HG03095 (cell line): ENCODE results near the gene CHMP4B.

Source experiments
- ATAC-seq: cut with Tn5 transposase; IDR thresholded peaks from one replicate; pipeline ENCODE4 v1.9.1; 2021; ENCODE audit warnings: moderate library complexity; ENCODE audit not compliant: unreplicated experiment

Gene CHMP4B

DNA sequence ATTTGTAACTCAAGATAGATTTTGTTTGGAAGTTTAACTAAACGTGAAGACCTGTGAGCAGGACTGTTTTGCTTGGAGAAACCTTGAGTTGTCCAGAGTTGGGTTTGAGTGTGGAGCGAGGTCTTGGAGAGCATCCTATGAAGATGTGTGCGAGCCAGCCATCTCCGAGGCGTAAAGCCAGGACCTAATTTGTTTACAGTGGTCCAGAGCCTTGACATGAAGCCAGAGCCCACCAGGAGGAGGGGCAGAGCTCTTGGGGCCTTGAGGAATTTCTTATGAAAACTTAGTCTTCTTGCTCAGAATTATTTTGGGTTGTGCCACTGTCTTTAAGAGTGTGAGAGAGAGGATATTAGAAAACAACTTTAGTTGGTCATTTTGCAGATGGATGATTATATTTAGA is 6.3 kb downstream of the CHMP4B start:
- ATAC-seq = no peak

DNA sequence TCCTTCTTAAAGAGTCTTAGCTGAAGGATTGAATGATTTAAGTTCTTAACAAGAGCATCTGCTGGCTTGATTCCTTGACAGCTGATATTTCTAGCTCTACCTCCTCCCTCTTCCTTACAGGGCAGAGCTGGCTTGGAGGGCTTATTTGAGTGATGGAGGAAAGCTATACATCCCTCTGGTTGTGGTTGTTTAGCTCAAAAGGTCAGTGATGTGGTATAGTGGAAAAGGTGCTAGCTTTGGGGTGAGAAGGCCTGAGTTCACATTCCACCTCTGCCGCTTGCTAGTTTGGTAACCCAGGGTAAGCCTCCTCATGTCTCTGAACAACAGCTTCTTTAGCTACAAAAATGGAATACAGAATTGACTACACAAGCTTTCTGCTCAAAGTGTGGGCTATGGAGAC is 8.3 kb downstream of the CHMP4B start:
- no peak for ATAC-seq

DNA sequence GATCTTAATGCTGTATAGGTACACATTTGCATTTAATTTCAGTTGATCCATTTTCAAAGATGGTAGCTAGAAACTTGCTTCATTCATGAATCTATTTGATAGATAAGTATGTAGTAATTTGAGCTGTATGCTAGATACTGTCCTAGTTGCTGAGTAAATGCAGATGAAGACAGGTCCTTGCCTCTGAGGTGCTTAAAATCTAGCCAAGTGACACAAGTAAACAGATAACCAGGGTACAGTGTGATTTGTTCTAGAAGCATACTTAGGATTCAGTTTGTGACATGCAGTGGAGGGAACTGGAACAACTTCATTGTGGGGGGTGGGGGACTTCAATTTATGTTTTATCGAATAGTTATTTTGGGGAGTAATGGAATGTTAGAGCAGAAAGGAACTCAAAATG is 9.2 kb downstream of the CHMP4B start:
- no peak for ATAC-seq

DNA sequence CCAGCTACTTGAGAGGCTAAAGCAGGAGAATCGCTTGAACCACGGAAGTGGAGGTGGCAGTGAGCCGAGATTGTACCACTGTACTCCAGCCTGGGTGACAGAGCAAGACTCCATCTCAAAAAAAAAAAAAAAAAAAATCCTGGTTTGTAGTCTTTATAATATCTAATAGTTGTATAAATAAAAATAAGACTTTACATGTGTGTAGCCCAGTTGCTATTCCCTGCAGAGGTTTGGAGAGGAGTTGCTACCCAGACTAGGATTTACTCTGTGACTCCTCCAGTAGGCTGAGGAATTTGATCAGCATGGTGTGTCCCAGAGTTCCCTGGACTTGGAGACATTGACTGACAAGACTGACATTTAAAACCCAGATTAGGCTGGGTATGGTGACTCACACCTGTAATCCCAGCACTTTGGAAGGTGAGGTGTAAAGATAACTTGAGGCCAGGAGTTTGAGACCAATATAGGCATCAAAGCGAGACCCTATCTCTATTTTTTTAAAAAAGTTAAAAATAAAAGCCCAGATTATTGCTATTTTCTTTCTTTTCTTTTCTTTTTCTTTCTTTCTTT is 10.2 kb downstream of the CHMP4B start:
- ATAC-seq = no peak

DNA sequence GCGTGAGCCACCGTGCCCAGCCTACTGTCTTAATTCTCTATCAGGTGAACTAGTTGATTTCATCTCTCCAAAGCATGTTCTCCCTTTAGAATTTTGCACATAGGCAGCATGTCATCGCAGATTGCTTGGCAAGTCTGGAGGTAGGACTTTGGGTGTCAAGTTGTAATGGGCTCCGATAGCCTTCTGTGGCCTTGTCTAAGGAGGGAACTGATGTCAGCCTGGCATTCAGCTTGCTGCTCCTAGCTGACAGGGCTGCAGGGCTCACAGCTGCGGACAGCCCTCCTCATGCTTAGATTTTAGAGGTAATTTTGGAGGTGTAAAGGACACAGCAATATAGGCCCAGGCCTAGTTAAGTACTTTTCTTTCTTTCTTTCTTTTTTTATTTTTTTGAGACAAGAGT is 11.3 kb downstream of the CHMP4B start:
- ATAC-seq = no peak

DNA sequence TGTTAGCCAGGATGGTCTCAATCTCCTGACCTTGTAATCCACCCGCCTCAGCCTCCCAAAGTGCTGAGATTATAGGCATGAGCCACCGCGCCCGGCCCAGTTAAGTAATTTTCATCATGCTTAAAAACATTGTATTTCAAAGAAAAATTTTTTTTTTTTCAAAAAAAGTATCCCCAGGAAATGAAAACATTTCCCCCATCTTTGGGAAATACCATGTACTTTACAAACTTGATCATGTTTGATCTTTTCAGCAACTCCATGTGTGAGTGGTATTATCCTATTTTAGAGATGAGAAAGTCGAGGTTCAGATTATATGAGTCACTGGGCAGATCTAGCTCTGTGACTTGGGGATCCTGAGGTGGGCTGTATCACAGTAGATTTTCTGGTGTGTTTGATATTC is 11.8 kb downstream of the CHMP4B start:
- ATAC-seq = no peak

DNA sequence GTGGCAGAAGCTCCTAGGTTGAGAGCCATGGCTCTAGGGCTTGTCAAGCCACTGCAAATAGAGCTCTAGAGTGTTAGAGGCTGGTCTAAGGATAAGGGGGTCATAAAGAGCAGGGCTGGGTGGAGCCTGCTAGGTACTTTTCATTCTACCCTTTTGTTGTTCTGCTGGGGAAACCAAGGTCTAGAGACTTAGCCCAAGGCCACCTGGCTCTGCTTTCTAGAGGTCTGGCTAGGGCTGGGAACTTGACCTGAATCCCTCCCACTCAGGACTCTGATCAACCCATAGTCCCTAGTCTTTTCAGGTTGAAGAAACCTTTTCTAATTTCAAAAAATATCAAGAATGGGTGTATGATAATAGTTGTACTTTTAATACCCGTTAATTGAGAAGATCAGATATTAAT is 13.7 kb downstream of the CHMP4B start:
- no peak for ATAC-seq

DNA sequence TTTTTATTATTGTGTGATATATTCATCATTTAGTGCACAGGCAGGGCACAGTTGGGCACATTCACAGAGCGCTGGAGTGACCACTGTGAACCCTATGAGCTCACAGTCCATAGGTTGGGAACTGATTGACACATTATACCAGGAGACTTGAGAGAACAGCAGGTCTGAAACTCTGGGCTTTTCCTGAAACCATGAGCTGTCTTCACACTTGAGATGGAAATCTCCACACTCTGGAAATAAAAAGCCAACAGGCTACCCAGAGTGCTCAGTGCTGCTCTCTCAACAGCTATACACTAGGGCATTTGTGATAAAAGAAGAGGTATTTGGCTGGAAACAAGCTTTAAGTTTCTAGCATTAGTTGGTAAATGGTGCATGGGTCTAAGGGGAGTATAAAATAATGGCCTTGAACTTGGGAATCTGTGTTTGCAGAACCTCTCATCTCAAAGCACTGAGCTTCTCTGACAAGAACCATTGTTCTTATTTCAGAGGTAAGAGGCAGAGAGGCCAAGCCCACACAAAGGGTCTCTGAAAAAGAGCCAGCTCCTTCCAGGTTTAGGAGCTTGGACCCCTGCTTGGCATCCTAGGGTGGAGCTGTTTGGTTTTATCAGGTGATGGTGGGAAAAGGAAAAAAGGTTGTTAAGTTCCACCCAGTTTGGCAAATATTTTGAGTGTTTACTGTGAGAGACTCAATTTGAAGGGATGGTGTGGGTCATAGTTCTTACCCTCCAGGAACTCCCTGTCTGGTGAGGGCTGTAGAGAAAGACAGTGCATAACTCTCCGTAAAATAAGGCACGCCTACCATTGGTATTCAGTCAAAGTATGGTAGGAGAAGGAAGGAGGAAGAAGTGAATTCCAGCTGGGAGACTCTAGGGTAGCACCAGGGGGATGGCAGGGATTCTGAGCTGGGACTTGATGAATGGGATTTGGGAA is 14.5 kb downstream of the CHMP4B start:
- ATAC-seq = no peak

DNA sequence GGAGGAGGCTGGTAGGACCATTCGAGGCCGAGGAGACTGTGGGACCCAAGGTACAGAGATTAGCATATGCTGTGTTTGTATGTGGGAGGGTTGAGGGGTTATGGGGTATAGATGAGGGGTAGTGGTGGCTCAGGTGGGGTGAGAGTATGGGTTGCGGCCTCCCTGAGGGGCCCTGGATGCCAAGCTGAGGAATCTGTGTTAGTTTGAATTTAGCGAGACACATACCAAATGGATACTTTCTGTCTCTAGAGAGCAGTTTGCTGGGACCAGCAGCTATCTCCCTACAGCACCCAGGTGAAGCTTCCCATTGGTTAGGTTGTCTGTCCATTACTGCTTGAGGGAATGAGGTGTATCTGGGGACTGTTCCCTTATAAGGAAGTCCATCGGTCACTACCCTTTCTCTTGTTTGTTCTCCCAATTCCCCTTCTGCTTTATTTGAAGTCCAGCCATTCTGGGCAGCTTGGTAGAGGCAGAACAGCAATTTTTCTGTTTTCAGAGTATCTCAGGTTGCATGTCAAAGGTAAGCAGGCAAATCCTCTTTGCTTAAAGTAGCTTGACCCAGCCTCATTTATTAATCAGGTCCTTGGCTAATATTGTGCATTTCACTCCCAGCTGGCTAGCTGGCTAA is 15.2 kb downstream of the CHMP4B start:
- no peak for ATAC-seq

DNA sequence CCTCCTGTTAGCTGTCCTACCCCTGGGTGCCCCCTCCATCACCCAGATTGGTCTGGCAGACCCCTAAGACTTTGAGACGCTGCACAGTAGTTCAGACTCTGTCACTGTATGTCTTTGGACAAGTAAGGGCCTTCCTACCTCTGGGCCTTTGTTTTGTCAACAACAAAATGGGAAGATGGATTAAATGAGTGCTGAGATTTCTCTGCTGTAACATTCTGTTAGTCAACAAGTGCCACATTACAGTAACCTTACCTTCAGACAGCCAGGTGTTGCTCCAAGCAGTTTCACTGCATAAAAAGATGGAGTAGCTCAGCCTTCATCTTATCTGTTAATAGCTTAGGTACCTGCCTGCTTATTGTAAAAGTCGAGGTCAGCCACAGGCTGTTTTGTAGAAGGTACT is 16.0 kb downstream of the CHMP4B start:
- no peak for ATAC-seq

DNA sequence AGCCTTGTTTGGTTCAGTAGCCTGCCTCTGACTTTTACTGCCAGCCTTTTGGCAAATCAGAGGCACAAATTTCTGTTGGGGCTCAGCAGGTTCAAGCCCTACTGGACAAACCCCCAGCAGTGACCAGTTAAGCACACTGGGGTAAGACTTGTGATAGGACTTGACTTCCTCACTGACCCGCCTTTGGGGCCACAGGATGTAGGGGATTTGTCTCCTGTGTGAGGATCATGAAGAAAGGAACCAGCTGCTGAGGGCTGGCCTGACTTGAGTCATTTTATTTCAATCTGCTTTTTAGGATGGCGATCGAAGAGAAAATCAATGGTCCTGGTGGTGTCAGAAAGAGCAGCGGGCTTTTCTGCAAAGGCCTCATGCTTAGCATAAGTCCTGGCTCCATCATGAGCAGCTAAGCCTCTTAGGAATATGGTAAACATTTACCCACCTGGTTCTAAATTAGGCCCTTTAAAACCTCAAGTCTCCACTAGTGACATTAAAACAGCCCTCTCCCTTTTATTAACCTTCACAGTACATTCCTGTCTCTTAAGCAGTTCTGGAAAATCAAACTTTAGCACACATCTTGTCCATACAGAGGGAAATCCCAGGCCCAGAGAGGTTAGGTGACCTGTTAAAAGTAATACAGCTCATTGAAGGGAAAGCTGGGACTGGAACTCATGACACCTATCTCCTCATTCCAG is 16.6 kb downstream of the CHMP4B start:
- ATAC-seq = no peak

DNA sequence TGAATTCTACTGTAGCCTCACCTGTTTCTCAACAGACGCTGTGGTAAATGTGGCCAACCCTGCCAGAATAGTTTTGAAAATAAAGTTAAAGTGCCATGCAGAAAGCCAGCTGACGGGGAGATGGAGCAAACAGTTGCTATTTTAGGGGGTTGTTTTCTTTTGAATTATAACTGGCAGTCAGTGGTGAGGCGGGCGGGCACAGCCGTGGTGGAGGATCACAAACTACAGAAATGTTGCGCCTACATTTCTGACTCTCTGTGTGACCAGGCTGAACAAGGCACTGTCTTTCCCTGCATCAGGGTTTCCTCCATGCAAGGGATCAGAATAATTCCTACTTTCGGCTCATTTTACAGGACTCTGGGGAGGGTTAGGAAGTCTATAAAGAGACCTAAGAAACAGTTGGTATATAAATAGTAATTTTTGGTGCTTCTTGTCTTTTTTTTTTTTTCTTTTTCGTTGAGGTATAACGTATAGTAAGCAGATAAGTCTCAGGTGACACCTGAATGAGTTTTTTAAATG is 17.2 kb downstream of the CHMP4B start:
- no peak for ATAC-seq

DNA sequence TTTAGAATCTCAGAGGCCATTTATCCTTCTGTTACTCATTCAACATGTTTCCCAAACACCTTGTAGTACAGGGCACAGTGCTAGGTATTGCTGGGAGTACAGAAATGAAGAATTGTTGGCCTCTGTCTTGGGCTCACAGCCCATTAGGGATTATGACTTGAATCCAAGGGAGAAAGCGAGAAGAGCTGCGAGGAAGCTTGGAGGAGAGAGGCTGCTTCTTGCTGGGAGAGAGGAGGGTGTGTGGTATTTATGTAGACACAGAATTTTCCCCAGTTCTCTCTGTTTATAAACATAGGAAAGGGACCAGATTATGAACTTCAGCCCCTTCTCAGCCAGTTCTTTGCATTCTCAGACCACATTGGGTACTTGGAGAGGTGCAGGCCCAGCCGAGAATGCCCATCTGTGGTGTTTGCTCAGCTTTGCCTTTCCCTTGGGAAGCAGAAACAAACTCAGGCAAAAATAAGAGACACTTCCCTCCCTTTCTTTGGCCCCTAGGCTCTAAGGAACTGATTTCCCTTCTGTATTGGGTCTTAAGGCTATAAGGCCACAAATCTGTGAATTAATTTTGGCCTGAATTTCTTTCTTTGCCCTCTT is 17.9 kb downstream of the CHMP4B start:
- ATAC-seq = no peak

DNA sequence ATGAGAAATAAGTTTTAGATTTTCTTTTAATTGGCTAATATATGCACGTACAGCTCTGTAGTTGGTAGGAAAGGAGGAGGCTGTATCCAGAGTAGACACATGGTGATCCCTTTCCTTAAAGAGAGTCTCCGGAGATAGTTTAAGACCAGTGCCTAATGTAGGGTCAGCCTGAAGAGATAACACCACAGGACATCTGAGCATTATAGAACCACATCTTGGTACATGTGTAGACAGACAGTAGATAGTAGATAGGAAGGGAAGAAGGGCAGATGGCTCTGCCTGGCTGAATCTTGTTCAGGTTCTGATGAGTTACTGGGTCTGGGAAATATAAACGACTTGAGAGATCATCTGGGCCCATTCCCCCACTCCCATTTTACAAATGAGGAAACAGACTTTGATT is 18.5 kb downstream of the CHMP4B start:
- ATAC-seq = no peak

DNA sequence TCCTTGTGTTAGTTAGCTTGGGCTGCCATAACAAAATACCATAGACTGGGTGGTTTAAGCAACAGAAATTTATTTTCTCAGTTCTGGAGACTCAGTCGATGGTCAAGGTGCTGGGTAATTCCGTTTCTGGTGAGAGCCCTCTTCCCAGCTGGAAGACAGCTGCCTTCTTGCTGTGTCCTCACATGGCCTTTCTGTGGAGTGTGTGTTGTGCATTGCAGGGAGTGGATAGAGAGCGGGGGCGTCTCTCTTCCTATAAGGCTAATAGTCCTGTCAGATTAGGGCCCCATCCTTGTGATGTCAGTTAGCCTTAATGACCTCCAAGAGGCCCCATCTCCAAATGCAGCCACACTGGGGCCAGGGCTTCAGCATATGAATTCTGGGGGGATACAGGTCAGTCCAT is 19.2 kb downstream of the CHMP4B start:
- ATAC-seq = no peak

DNA sequence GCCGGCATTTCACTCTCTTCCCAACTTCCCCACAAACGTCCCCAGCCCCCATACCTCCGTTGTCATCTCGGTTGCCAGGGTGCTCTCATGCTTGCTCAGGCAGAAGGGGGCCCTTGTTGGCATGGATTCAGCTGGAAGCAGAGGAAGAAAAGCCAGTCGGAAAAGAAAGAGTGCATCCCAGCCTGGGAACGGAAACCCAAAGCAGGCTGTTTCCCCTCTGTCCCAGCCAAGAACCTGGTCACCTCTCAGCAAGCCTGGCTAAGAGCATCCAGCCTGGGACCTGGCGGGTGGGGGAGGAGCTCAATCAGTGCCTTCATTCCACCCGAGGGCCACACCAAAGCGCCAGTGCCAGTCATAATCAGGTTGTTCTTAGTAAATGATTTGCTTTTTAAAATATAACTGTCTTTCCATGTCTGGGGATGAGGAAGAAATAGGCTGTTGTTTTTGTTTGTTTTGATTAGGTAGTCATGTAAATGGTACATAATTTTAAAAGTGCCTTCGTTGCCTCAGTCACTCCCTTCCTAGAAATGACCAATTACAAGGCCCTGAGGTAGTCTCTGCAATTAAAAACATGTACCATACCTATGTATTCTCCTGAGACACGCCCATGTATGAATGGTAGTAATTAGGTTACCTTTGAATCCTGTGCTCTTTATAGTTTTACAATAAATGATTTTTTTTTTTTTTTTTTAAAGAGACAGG is 21.1 kb downstream of the CHMP4B start:
- no peak for ATAC-seq

DNA sequence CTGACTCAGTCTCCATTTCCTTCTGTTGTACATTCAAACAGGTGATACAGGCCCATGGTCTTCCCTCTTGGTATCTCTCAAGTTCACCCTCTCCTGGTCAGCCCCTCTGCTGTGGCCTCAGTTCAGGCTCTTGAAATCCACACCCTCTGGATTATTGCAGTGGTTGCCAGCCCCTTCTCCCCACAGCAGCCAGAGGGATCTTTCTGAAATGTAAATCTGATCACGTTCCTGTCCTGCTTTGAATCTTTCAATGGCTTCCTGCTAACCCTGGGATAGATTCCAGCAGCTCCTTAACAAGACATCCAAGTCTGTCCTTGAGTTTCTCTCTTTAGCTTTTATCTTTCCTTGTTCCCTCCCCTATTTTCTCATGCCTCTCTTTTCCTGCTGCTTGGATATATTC is 22.2 kb downstream of the CHMP4B start:
- ATAC-seq = no peak

DNA sequence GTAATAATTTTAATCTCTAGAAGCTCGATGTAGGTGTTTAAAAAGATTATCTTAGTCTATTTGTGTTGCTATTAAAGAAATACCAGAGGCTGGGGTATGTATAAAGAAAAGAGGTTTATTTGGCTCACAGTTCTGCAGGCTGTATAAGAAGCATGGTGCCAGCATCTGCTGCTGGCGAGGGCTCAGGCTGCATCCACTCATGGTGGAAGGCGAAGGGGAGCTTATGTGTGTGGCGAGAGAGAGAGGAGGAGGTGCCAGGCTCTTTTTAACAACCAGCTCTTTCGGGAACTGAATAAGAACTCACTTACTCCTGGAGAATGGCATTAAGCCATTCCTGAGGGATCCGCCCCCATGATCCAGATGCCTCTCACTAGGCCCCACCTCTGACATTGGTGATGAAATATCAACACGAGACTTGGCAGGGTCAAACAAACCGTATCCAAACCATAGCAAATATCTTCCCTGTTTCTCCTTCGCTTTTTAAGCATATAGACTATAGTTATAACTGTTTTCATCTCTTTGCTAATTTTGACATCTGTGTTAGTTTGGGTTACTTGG is 24.5 kb downstream of the CHMP4B start:
- no peak for ATAC-seq

DNA sequence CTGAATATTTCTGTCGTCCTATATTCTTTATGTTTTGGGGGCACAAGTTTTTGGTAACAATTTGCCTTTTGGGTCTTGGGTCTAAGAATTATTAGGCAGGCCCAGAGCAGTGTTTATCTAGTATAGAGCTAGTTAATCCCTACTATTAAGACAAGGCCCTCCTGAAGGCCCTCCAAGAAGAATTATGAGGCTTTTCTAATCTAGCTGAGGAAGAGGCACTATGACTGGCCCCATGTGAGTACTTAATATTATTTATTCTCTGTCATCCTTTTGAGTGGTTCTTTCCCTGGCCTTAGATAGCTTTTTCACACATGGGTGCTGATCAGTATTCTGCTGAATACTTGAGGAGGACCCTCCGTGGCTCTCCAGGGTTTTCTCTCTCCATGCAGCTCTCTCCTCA is 25.1 kb downstream of the CHMP4B start:
- ATAC-seq = no peak
